Endodermal cell (in vitro differentiated cells): ENCODE data around the gene UBXN11. TPM values are rescaled to one million over a fixed set of nuclear protein-coding genes. Genes with fewer than 3 reads are reported as not detected.

Experiments used
- DNase-seq: peaks from one replicate; pipeline ENCODE4 v3.0.0-alpha.2; 2017
- H3K27ac ChIP-seq: 2 replicates; pipeline ENCODE4 v1.5.1; 2013; ENCODE audit warnings: mild to moderate bottlenecking, low read depth, low read length, moderate library complexity
- H3K27me3 ChIP-seq: 2 replicates; pipeline ENCODE4 v1.6.1; 2013; ENCODE audit warnings: mild to moderate bottlenecking, low read length, moderate library complexity; ENCODE audit not compliant: insufficient read depth, control insufficient read depth, poor library complexity, severe bottlenecking
- H3K36me3 ChIP-seq: 2 replicates; pipeline ENCODE4 v1.7.0; 2013; ENCODE audit warnings: mild to moderate bottlenecking, low read length, moderate library complexity; ENCODE audit not compliant: control insufficient read depth, insufficient read depth
- H3K4me1 ChIP-seq: one replicate; pipeline ENCODE4 v1.7.0; 2013; ENCODE audit warnings: low read length; ENCODE audit not compliant: control insufficient read depth, insufficient read depth
- H3K4me3 ChIP-seq: 2 replicates; pipeline ENCODE4 v1.5.1; 2013; ENCODE audit warnings: mild to moderate bottlenecking, low read length, moderate library complexity
- H3K9ac ChIP-seq: 2 replicates; pipeline ENCODE4 v1.6.1; 2013; ENCODE audit warnings: mild to moderate bottlenecking, low read length, moderate library complexity; ENCODE audit not compliant: poor library complexity, severe bottlenecking; ENCODE audit errors: extremely low read depth
- H3K9me3 ChIP-seq: 2 replicates; pipeline ENCODE4 v1.6.1; 2013; ENCODE audit warnings: mild to moderate bottlenecking, low read length, moderate library complexity; ENCODE audit not compliant: control insufficient read depth
- H3K27ac Mint-ChIP-seq: 2 replicates; pipeline ENCODE4 v1.8.0; 2020; ENCODE audit warnings: mixed read lengths
- H3K27me3 Mint-ChIP-seq: 2 replicates; pipeline ENCODE4 v1.8.0; 2021; ENCODE audit warnings: mild to moderate bottlenecking, mixed read lengths; ENCODE audit not compliant: insufficient read depth
- H3K36me3 Mint-ChIP-seq: 2 replicates; pipeline ENCODE4 v1.8.0; 2020; ENCODE audit warnings: low read depth, mixed read lengths
- H3K4me1 Mint-ChIP-seq: 2 replicates; pipeline ENCODE4 v1.8.0; 2020; ENCODE audit warnings: mixed read lengths
- H3K4me3 Mint-ChIP-seq: 2 replicates; pipeline ENCODE4 v1.8.0; 2020; ENCODE audit warnings: mild to moderate bottlenecking, moderate library complexity, mixed read lengths
- H3K9me3 Mint-ChIP-seq: 2 replicates; pipeline ENCODE4 v1.8.0; 2020; ENCODE audit warnings: mild to moderate bottlenecking, mixed read lengths
- WGBS, 2 experiments: methylation state at CpG; one replicate each; pipeline versions ENCODE4 v1.1.5 to v1.1.7; 2013; ENCODE audit warnings: missing lambda C conversion rate in 2 of 2, mixed read lengths in 1 of 2; ENCODE audit not compliant: insufficient coverage in 1 of 2, insufficient read length in 1 of 2; 5-methylcytosine and 5-hydroxymethylcytosine counted together
- total RNA-seq, 2 donors: library from RNA; stranded (reverse); fragmentation: NEBNext Ultra II Directional in 1 of 2; extraction: Animal tissue kit (Norgen Biotek cat#: 25700) in 1 of 2; gene quantifications; 2 replicates in 1 of 2; 3 replicates in 1 of 2; pipeline ENCODE4 v1.2.1, GENCODE V29; 2021
- TF ChIP-seq, protein P1 (sequence below): fragments of 200-600 bp; sonication (generic); conservative IDR thresholded peaks from 2 replicates; pipeline ENCODE4 v1.5.0; 2021; ENCODE audit warnings: antibody characterized with exemption, mild to moderate bottlenecking

The UBXN11 gene
- total RNA-seq, 2 donors from 2014 or later, result 24.3 to 30.3 TPM

DNA sequence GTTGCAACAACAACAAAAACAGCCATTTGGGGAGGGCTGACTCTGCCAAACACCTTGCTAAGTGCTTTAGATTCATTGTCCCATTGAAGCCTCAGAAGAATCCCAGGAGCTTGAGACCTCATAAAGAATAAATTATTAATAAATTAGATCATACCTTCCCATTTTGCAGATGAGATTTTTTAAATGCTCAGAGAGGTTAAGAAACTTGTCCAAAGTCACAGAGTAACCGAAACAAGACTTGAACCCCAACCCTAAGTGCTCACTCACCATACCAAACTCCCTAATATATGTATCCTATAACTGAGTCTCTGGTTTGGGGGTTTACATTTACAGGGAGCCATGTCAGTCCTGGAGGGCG, 43.9 kb upstream of the UBXN11 start:
- H3K4me3 Mint-ChIP-seq, result peak overlapping the region; percentile 30
- no peaks in the 10 kb centered on the region for H3K36me3 Mint-ChIP-seq
- Histone ChIP-seq H3K36me3 (no peaks in the 10 kb centered on the region), H3K9me3 (no peaks in the 10 kb centered on the region), H3K4me1 (peaks cover 14% of the 10 kb centered on the region), H3K4me3 (peak overlapping the region; percentile 59), H3K27ac (peak overlapping the region; percentile 89), H3K9ac (peak overlapping the region; percentile 63), H3K27me3 (no peaks in the 10 kb centered on the region)
- no peaks in the 10 kb centered on the region for H3K27me3 Mint-ChIP-seq
- WGBS, 2 experiments, result 64% methylated on average over 2 of the region's 2 CpGs; no CpG with 5 or more reads in 1 of the 2 experiments
- TF ChIP-seq, protein P1, sequence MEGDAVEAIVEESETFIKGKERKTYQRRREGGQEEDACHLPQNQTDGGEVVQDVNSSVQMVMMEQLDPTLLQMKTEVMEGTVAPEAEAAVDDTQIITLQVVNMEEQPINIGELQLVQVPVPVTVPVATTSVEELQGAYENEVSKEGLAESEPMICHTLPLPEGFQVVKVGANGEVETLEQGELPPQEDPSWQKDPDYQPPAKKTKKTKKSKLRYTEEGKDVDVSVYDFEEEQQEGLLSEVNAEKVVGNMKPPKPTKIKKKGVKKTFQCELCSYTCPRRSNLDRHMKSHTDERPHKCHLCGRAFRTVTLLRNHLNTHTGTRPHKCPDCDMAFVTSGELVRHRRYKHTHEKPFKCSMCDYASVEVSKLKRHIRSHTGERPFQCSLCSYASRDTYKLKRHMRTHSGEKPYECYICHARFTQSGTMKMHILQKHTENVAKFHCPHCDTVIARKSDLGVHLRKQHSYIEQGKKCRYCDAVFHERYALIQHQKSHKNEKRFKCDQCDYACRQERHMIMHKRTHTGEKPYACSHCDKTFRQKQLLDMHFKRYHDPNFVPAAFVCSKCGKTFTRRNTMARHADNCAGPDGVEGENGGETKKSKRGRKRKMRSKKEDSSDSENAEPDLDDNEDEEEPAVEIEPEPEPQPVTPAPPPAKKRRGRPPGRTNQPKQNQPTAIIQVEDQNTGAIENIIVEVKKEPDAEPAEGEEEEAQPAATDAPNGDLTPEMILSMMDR, result no peak
- peak overlapping the region; percentile 90 for H3K27ac Mint-ChIP-seq
- peaks cover 25% of the 10 kb centered on the region for H3K4me1 Mint-ChIP-seq
- DNase-seq, result no peak
- no peaks in the 10 kb centered on the region for H3K9me3 Mint-ChIP-seq

DNA sequence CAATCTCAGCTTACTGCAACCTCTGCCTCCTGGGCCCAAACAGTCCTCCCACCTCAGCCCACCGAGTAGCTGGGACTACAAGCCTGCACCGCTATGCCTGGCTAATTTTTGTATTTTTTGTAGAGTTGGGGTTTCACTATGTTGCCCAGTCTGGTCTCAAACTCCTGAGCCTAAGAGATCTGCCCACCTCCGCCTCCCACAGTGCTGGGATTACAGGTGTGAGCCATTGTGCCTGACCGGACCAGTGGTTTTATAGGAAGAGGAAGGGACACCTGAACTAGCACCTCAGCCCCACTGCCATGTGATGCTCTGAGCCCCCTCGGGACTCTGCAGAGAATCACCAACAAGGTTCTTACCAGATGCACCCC, 43.4 kb upstream of the UBXN11 start:
- H3K27me3 Mint-ChIP-seq, result no peaks in the 10 kb centered on the region
- Histone ChIP-seq H3K27ac (no peak overlapping the region), H3K36me3 (no peaks in the 10 kb centered on the region), H3K27me3 (no peaks in the 10 kb centered on the region), H3K4me1 (peaks cover 14% of the 10 kb centered on the region), H3K4me3 (no peak overlapping the region), H3K9me3 (no peaks in the 10 kb centered on the region), H3K9ac (peak overlapping the region; percentile 63)
- no peaks in the 10 kb centered on the region for H3K36me3 Mint-ChIP-seq
- TF ChIP-seq, protein P1, result no peak
- peak overlapping the region; percentile 90 for H3K27ac Mint-ChIP-seq
- H3K4me1 Mint-ChIP-seq, result peaks cover 25% of the 10 kb centered on the region
- no peaks in the 10 kb centered on the region for H3K9me3 Mint-ChIP-seq
- no peak for DNase-seq
- WGBS, 2 experiments, result 82 to 100% methylated on average over 1 to 5 of the region's 5 CpGs
- no peak overlapping the region for H3K4me3 Mint-ChIP-seq

DNA sequence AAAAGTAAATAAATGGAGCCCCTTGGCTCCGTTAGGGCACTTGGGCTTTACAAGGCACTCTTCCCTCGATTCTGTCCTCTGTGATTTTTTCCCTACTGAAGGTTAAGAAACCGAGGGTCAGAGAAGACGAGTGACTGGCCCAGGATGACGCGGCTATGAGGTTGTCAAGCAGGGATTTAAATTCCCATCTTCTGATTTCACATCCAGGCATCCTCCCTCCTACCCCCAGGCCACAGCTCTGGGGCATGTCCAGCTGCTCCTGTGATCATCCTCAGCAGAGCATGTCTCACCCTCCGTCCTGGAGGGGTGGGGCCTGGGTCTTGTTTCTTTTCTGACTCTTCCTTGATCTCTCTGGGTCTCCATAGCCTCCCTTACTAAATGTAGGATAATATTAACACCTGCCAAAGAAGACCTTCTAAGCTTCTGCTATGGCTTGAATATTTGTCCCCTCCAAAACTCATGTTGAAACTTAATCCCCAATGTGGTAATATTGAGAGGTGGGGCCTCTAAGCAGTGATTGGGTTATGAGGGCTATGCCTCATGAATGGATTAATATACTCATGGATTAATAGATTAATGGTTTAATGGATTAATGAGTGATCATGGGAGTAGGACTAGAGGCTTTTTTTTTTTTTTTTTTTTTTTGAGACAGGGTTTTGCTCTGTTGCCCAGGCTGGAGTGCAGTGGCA, 42.9 kb upstream of the UBXN11 start:
- no peak overlapping the region for H3K27ac ChIP-seq

More for the DNA sequence above, 42.9 kb upstream of the UBXN11 start:
- Histone ChIP-seq H3K9ac (no peak overlapping the region), H3K36me3 (no peaks in the 10 kb centered on the region), H3K9me3 (no peaks in the 10 kb centered on the region), H3K4me1 (peaks cover 14% of the 10 kb centered on the region), H3K4me3 (no peak overlapping the region), H3K27me3 (no peaks in the 10 kb centered on the region)
- 91% methylated on average over 4 to 7 of the region's 7 CpGs for WGBS, 2 experiments
- no peak for DNase-seq
- peaks cover 25% of the 10 kb centered on the region for H3K4me1 Mint-ChIP-seq
- H3K27me3 Mint-ChIP-seq, result no peaks in the 10 kb centered on the region
- TF ChIP-seq, protein P1, result no peak
- H3K4me3 Mint-ChIP-seq, result no peak overlapping the region
- H3K27ac Mint-ChIP-seq, result no peak overlapping the region
- no peaks in the 10 kb centered on the region for H3K36me3 Mint-ChIP-seq
- H3K9me3 Mint-ChIP-seq, result no peaks in the 10 kb centered on the region
